ENCODE measurements around the gene PSRC1.

DNA sequence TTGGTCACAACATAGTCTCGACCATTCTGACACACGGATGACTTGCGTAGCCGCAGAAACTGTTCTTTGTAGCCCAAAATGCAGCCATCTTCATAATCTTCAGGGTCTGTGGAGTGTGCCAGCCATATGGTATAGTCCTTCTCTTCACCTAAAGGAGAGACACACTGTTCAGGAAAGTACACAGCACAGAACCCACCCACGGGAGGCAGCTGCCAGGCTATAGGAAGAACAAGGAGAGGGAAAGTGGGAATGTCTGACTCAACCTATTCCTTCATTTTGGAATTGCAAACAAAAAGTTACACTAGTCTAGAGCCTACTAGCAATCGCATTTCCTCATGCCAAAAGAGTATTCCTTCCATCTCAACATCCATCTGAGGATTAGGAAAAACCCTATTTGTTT, 40.0 kb upstream of the PSRC1 start:
- TF ChIP-seq CTCF (conservative IDR thresholded peaks at IDR 0.05; ENCODE audit: low read length) (no peak), EZH2phosphoT487 (IDR thresholded peaks at IDR 0.05; ENCODE audit: borderline replicate concordance, low read depth, low read length) (no peak)

Measured in OCI-LY7 (cell line).